AG10803 (cell line): ENCODE measurements around the gene BCOR.

Experiments
- DNase-seq: peaks from one replicate; pipeline ENCODE4 v3.0.0; 2010; ENCODE audit warnings: low read depth
- H3K4me3 ChIP-seq: 2 replicates; pipeline ENCODE4 v1.5.1; 2011; ENCODE audit warnings: mild to moderate bottlenecking, low read length, control low read depth
- CTCF ChIP-seq: conservative IDR thresholded peaks from 2 replicates; pipeline ENCODE4 v1.5.1; 2011; ENCODE audit warnings: mild to moderate bottlenecking, low read length, control low read depth, inconsistent platforms

The BCOR gene

GRCh38 chrX:40050532-40050931, 47.2 kb downstream of the BCOR start:
- no peak for TF ChIP-seq CTCF
- H3K4me3 ChIP-seq: no peak overlapping the region

GRCh38 chrX:40049084-40049641, 48.6 kb downstream of the BCOR start:
- no peak overlapping the region for H3K4me3 ChIP-seq
- no peak for TF ChIP-seq CTCF
- no peak for DNase-seq

More at GRCh38 chrX:40050532-40050931, 47.2 kb downstream of the BCOR start:
- DNase-seq: no peak

GRCh38 chrX:40047485-40047884, 50.3 kb downstream of the BCOR start:
- no peak overlapping the region for H3K4me3 ChIP-seq
- no peak for DNase-seq
- TF ChIP-seq CTCF: no peak

GRCh38 chrX:40043895-40044294, 53.9 kb downstream of the BCOR start:
- TF ChIP-seq CTCF: no peak
- DNase-seq: no peak

GRCh38 chrX:40041915-40042314, 55.8 kb downstream of the BCOR start:
- no peak for TF ChIP-seq CTCF
- H3K4me3 ChIP-seq: no peak overlapping the region
- no peak for DNase-seq

More at GRCh38 chrX:40043895-40044294, 53.9 kb downstream of the BCOR start:
- H3K4me3 ChIP-seq: no peak overlapping the region

- DNase-seq: no peak
- H3K4me3 ChIP-seq: no peak overlapping the region
- no peak for TF ChIP-seq CTCF
Measured at GRCh38 chrX:40040686-40041461, 56.9 kb downstream of the BCOR start.

- DNase-seq: no peak
- TF ChIP-seq CTCF: no peak
- H3K4me3 ChIP-seq: no peak overlapping the region
Measured at GRCh38 chrX:40039887-40040286, 57.9 kb downstream of the BCOR start.
